ENCODE data around the gene BEND7. TPM values are rescaled to one million over a fixed set of nuclear protein-coding genes. Genes with fewer than 3 reads are reported as not detected.

The BEND7 gene
- total and polyA plus RNA-seq, 9 of the 15 experiments (the other 6 are each of a cell fraction or from before 2014, with no cell fraction given), result 1.3 to 11.4 (median 5.2) TPM

DNA sequence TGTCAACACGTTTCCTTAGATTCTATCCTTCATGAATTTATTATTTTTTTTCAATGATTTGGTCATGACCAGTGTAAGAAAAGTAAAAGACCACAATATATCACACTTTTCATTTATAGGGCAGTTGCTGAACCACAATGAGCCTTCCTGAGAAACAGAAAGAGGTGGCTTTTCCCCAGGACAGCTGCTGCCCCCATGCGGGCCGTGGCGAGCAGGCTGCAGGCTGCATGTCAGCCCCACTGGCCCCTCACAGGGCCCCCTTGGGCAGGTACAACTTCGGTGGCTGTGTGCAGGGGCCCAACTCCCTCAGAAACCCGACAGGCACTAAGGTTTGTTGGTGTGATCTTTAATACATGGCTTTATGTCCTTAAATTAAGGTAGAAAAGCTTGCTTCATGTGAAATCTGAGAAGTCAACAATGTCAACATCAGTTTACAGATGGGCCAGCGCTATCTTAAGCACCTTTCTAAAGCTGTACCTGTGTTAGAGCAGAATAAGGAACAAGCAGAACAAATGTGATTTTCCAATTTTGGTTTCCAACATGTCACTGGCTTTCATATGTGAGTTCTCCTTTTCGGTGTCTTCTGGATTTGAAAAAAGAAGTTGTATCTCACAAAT is 10.6 kb downstream of the BEND7 start:
- H3K4me3 ChIP-seq, result no peak overlapping the region
- H3K9ac ChIP-seq (ENCODE audit: insufficient read depth in 1 of 2, low read depth in 2 of 2, low read length in 2 of 2), result no peak overlapping the region
- peaks cover 0 to 3% of the 10 kb centered on the region in 2 experiments; a peak in 1 of 5 replicates for H3K4me1 ChIP-seq (replicated peaks in 1 of 2; ENCODE audit: control insufficient read depth in 2 of 2, insufficient read depth in 2 of 2, low read length in 2 of 2)
- peaks cover 0 to 25% of the 10 kb centered on the region in 2 experiments; a peak in 3 of 5 replicates for H3K27me3 ChIP-seq (ENCODE audit: control insufficient read depth in 2 of 2, insufficient read depth in 2 of 2, low read length in 2 of 2)
- no TSS peak for BruUV-seq (replicated peaks)
- ChIA-PET POLR2A (no interaction called here), CTCF (ENCODE audit: low intra/inter-chr PET ratio) (interaction anchor here (2.0 kb wide), 1 partner anchor 147 kb away, joined by 10 read pairs; no protein-coding TSS in a partner anchor)
- no peaks in the 10 kb centered on the region; the same call in 1 of the 2 replicates for H4K20me1 ChIP-seq (replicated peaks; ENCODE audit: control insufficient read depth, insufficient read depth, low read length)
- ATAC-seq, result peak; percentile 88
- in situ Hi-C loops (cut with MboI) (loop anchor here (10.0 kb wide), 1 partner anchor 143 kb away; no protein-coding TSS in a partner anchor), intact Hi-C loops (cut with micrococcal nuclease) (loop anchor here (1.0 kb wide), 1 partner anchor 146 kb away; no protein-coding TSS in a partner anchor)
- H3K9me3 ChIP-seq (replicated peaks; ENCODE audit: control insufficient read depth, insufficient read depth, low read depth, low read length), result no peaks in the 10 kb centered on the region
- H3K27ac ChIP-seq (ENCODE audit: extremely low read depth, low read depth, low read length), result no peak overlapping the region
- FAIRE-seq, result peak; percentile 76
- H2AFZ ChIP-seq (ENCODE audit: low read depth, low read length), result no peak overlapping the region
- 26% methylated on average over 8 of the region's 8 CpGs for WGBS (ENCODE audit: insufficient coverage, low coverage, missing lambda C conversion rate)
- no peaks in the 10 kb centered on the region; the same call in 2 of the 3 replicates for H3K36me3 ChIP-seq (ENCODE audit: control insufficient read depth, insufficient read depth, low read length)
- peak; percentile 31 to 68 (median 42) for DNase-seq (ENCODE audit: extremely low read depth in 1 of 4, low spot score in 3 of 4)
- H3K9me1 ChIP-seq (ENCODE audit: control insufficient read depth, insufficient read depth, low read length), result no peaks in the 10 kb centered on the region
- H3K79me2 ChIP-seq (ENCODE audit: control insufficient read depth, insufficient read depth, low read length), result no peaks in the 10 kb centered on the region
- no peak overlapping the region for H3K4me2 ChIP-seq (ENCODE audit: insufficient read depth, low read length)
- TF ChIP-seq SMC3 (conservative IDR thresholded peaks at IDR 0.05; ENCODE audit: insufficient read depth, low read depth, low read length), result 0 out of 2 replicates have a peak, but pooled peaks have one; percentile 42
- TF ChIP-seq, protein P1, sequence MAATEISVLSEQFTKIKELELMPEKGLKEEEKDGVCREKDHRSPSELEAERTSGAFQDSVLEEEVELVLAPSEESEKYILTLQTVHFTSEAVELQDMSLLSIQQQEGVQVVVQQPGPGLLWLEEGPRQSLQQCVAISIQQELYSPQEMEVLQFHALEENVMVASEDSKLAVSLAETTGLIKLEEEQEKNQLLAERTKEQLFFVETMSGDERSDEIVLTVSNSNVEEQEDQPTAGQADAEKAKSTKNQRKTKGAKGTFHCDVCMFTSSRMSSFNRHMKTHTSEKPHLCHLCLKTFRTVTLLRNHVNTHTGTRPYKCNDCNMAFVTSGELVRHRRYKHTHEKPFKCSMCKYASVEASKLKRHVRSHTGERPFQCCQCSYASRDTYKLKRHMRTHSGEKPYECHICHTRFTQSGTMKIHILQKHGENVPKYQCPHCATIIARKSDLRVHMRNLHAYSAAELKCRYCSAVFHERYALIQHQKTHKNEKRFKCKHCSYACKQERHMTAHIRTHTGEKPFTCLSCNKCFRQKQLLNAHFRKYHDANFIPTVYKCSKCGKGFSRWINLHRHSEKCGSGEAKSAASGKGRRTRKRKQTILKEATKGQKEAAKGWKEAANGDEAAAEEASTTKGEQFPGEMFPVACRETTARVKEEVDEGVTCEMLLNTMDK (IDR thresholded peaks at IDR 0.05; ENCODE audit: borderline replicate concordance, insufficient read depth, low read depth, low read length, poor library complexity, severe bottlenecking), result peak; percentile 40
- TF ChIP-seq CREBBP (IDR thresholded peaks at IDR 0.05; ENCODE audit: low read depth, low read length), result no peak
- TF ChIP-seq NFIX (CRISPR knock-in tag; IDR thresholded peaks at IDR 0.05; ENCODE audit: low read depth), result no peak
- TF ChIP-seq, protein P2, sequence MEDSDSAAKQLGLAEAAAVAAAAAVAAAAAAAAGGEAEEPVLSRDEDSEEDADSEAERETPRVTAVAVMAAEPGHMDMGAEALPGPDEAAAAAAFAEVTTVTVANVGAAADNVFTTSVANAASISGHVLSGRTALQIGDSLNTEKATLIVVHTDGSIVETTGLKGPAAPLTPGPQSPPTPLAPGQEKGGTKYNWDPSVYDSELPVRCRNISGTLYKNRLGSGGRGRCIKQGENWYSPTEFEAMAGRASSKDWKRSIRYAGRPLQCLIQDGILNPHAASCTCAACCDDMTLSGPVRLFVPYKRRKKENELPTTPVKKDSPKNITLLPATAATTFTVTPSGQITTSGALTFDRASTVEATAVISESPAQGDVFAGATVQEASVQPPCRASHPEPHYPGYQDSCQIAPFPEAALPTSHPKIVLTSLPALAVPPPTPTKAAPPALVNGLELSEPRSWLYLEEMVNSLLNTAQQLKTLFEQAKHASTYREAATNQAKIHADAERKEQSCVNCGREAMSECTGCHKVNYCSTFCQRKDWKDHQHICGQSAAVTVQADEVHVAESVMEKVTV (CRISPR knock-in tag; IDR thresholded peaks at IDR 0.05), result 0 out of 2 replicates have a peak, but pooled peaks have one; percentile 11
- TF ChIP-seq ESRRA (IDR thresholded peaks at IDR 0.05; ENCODE audit: borderline replicate concordance, low read depth), result no peak
- TF ChIP-seq, protein P3, sequence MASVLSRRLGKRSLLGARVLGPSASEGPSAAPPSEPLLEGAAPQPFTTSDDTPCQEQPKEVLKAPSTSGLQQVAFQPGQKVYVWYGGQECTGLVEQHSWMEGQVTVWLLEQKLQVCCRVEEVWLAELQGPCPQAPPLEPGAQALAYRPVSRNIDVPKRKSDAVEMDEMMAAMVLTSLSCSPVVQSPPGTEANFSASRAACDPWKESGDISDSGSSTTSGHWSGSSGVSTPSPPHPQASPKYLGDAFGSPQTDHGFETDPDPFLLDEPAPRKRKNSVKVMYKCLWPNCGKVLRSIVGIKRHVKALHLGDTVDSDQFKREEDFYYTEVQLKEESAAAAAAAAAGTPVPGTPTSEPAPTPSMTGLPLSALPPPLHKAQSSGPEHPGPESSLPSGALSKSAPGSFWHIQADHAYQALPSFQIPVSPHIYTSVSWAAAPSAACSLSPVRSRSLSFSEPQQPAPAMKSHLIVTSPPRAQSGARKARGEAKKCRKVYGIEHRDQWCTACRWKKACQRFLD (CRISPR knock-in tag; IDR thresholded peaks at IDR 0.05), result no peak
- TF ChIP-seq NFXL1 (CRISPR knock-in tag; IDR thresholded peaks at IDR 0.05), result no peak
- TF ChIP-seq, protein P4, sequence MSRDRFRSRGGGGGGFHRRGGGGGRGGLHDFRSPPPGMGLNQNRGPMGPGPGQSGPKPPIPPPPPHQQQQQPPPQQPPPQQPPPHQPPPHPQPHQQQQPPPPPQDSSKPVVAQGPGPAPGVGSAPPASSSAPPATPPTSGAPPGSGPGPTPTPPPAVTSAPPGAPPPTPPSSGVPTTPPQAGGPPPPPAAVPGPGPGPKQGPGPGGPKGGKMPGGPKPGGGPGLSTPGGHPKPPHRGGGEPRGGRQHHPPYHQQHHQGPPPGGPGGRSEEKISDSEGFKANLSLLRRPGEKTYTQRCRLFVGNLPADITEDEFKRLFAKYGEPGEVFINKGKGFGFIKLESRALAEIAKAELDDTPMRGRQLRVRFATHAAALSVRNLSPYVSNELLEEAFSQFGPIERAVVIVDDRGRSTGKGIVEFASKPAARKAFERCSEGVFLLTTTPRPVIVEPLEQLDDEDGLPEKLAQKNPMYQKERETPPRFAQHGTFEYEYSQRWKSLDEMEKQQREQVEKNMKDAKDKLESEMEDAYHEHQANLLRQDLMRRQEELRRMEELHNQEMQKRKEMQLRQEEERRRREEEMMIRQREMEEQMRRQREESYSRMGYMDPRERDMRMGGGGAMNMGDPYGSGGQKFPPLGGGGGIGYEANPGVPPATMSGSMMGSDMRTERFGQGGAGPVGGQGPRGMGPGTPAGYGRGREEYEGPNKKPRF (IDR thresholded peaks at IDR 0.05; ENCODE audit: low read depth, low read length), result no peak
- TF ChIP-seq, protein P5, sequence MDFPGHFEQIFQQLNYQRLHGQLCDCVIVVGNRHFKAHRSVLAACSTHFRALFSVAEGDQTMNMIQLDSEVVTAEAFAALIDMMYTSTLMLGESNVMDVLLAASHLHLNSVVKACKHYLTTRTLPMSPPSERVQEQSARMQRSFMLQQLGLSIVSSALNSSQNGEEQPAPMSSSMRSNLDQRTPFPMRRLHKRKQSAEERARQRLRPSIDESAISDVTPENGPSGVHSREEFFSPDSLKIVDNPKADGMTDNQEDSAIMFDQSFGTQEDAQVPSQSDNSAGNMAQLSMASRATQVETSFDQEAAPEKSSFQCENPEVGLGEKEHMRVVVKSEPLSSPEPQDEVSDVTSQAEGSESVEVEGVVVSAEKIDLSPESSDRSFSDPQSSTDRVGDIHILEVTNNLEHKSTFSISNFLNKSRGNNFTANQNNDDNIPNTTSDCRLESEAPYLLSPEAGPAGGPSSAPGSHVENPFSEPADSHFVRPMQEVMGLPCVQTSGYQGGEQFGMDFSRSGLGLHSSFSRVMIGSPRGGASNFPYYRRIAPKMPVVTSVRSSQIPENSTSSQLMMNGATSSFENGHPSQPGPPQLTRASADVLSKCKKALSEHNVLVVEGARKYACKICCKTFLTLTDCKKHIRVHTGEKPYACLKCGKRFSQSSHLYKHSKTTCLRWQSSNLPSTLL (IDR thresholded peaks at IDR 0.05), result no peak

All from K562 (cell line).